C4-2B (cell line): ENCODE measurements around the gene MYL5.
"Not testable (repeated sequence)": the region's sequence is repeated elsewhere in the genome, so short reads cannot be mapped to it uniquely, and the experiment has no call there.

Experiments
- H3K27ac ChIP-seq: fragments of 450-650 bp; 2 replicates; pipeline ENCODE4 v1.5.1; 2017
- ZFX ChIP-seq: fragments of 450-650 bp; IDR thresholded peaks from 2 replicates; pipeline ENCODE4 v1.6.1; 2017
- TF ChIP-seq, protein P1 (sequence below): fragments of 450-650 bp; conservative IDR thresholded peaks from 2 replicates; pipeline ENCODE4 v1.5.1; 2017; ENCODE audit warnings: mild to moderate bottlenecking

MYL5 gene

DNA sequence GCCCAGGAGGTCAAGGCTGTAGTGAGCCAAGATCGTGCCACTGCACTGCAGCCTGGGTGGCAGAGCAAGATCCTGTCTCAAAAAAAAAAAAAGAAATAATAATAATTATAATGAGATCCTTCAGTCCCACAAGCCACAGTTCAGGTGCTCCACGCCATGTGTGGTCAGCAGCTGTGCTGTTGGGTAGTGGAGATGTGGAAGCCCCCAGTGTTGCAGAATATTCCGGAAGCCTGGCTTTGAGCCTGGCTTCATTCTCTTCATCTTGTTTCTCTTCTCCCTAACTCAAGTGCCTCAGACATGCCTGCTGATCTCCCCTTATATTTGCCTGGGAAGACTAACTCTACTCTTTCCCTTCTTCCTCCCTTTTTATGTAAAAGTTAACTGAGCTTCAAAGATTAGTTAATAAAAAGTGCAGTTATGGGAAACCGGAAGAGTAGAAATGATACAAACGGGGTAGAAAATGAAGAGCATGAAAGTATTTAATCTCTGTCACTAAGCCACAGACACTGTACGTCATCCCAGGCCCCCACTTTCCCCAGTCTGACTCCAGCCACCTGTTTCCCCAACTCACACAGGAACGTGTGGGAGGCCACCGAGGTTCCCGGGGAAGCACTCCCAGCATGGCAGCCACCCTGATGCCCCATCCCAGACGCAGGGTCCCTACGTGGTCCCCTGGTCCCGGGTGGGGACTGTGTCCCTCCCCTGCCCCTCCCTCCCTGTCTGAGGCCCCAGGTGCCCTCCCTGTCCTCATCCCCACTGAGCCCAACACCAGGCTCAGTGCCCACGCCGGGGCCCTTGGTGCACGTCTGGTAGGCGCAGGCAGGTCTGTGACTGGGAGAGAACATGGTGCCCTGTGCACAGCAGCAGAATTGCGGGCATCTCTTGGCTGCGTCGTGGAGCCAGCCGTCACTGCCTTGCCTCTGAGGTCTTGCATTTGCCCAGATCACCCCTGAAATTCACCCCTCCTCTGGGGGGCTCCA, 55.3 kb downstream of the MYL5 start:
- TF ChIP-seq, protein P1, sequence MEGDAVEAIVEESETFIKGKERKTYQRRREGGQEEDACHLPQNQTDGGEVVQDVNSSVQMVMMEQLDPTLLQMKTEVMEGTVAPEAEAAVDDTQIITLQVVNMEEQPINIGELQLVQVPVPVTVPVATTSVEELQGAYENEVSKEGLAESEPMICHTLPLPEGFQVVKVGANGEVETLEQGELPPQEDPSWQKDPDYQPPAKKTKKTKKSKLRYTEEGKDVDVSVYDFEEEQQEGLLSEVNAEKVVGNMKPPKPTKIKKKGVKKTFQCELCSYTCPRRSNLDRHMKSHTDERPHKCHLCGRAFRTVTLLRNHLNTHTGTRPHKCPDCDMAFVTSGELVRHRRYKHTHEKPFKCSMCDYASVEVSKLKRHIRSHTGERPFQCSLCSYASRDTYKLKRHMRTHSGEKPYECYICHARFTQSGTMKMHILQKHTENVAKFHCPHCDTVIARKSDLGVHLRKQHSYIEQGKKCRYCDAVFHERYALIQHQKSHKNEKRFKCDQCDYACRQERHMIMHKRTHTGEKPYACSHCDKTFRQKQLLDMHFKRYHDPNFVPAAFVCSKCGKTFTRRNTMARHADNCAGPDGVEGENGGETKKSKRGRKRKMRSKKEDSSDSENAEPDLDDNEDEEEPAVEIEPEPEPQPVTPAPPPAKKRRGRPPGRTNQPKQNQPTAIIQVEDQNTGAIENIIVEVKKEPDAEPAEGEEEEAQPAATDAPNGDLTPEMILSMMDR: no peak
- TF ChIP-seq ZFX: no peak
- no peak overlapping the region for H3K27ac ChIP-seq

DNA sequence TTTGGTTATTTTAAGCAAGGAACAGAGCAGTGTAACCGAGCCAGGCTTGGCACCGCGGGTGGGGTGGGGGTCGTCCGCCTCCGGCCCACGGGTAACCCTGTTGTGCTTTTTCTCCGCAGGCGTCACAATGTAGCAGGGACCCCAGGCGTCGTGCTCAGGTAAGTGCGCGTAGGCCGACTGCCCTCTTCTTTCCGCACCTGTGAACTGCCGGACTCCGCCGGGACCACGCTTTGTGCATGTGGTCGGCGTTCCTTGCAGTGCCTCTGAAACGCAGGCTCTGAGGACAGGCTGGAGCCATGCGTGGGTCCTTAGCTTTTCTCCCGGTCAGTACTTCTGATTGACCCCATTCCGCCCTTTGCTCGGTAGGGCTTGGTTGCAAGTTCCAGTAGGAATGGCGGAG, 56.2 kb downstream of the MYL5 start:
- H3K27ac ChIP-seq: no peak overlapping the region
- TF ChIP-seq, protein P1: no peak
- TF ChIP-seq ZFX: no peak

DNA sequence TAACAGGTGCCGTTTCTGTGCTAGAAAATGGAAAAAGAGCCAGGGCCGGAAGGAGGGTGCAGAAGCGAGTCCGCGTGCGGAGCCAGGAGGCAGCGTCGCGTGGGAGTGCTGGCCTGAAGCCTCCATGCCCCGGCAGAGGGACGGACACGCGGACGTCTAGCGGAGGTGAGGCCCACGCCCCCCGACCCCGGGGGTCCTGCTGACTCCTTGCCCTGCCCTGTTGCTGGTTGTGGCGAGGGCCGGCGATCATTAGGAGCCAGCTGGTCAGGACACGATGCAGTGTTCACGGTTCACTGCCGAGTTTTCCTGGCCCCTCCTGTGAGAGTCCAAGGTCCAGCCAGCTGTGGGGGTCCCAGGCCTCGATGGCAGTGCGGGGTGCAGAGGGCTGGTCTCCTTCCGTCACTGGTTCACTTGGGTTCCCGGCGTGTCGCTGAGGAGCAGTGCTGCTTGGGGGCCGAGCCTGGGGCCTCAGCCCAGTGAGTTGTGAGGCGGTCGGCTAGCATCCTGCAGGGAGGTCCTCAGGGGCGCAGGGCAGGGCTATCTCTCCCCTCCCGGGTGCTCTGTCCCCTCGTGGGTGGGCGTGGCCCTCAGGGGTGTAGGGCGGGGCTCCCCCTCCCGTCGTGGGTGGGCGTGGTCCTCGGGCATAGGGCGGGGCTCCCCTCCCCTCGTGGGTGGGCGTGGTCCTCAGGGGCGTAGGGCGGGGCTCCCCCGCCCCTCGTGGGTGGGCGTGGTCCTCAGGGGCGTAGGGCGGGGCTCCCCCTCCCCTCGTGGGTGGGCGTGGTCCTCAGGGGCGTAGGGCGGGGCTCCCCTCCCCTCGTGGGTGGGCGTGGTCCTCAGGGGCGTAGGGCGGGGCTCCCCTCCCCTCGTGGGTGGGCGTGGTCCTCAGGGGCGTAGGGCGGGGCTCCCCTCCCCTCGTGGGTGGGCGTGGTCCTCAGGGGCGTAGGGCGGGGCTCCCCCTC, 56.9 kb downstream of the MYL5 start:
- H3K27ac ChIP-seq: not testable (repeated sequence)
